Activated CD8-positive, alpha-beta memory T cell treated with anti-CD3 and anti-CD28 coated beads for 24 hours (primary cell): ENCODE measurements around the gene GNRHR.

Experiments used
- DNase-seq: peaks from one replicate; pipeline ENCODE4 v3.0.0-alpha.2; 2020

Gene GNRHR

GRCh38 chr4:67697860-67698687 is 56.1 kb downstream of the GNRHR start:
- no peak for DNase-seq

DNA sequence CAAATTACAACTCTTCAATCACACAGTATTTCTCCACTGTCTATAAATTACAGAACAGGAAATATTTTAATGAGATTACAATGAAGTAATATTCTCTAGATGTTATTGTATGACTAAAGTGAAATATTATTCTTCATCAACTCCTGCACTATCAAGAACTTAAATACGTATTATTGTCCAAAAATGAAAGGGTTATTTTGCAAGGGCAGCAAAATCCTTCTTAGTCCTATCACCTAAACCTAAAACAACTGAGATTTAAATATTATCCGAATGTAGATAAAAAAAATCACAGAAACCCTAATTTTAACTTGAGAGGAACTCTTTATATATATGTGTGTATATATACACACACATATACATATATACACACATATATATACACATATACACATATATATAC is 58.1 kb downstream of the GNRHR start:
- no peak for DNase-seq

- no peak for DNase-seq
Observed at GRCh38 chr4:67694662-67695061, 59.5 kb downstream of the GNRHR start.

DNA sequence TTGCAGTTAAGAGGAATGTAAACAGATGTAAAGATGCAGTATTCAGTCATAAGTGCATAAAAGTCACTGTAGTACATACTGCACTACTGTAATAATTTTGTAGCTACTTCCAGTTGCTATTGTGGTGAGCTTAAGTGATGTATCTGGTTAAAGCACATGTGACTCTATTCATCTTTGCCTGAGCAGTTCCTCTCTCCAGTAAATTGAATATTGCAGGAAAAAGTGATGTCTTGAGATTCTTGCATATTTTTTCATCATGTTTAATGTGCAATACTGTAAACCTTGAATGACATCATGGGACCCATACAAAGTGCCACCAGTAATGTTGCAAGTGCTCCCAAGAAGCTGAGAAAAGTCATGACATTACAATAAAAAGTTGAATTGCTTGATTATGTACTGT is 62.9 kb downstream of the GNRHR start:
- no peak for DNase-seq
